Fibroblast of pulmonary artery (primary cell): ENCODE data around the gene PSMD8.

Experiments
- DNase-seq: peaks from one replicate; pipeline ENCODE4 v3.0.0-alpha.2; 2010; ENCODE audit warnings: low read depth
- H3K4me3 ChIP-seq: replicated peaks from 2 replicates; pipeline ENCODE4 v1.5.1; 2011; ENCODE audit warnings: low read depth, mild to moderate bottlenecking, control low read depth, low read length, moderate library complexity
- CTCF ChIP-seq: IDR thresholded peaks from 2 replicates; pipeline ENCODE4 v1.5.1; 2011; ENCODE audit warnings: mild to moderate bottlenecking, control low read depth, low read length, inconsistent platforms; ENCODE audit errors: missing control alignments

Gene PSMD8

GRCh38 chr19:38371081-38371480, 3.3 kb upstream of the PSMD8 start:
- H3K4me3 ChIP-seq, result no peak overlapping the region
- no peak for DNase-seq
- no peak for TF ChIP-seq CTCF

GRCh38 chr19:38373907-38374331, 452 bp upstream of the PSMD8 start:
- peak overlapping the region; percentile 78 for H3K4me3 ChIP-seq
- no peak for TF ChIP-seq CTCF
- DNase-seq, result no peak

- H3K4me3 ChIP-seq, result peak overlapping the region; percentile 78
- DNase-seq, result no peak
- TF ChIP-seq CTCF, result no peak
Measured at GRCh38 chr19:38375098-38375493, 725 bp downstream of the PSMD8 start.

GRCh38 chr19:38375748-38376147, 1.4 kb downstream of the PSMD8 start:
- peak overlapping the region; percentile 78 for H3K4me3 ChIP-seq
- no peak for DNase-seq
- TF ChIP-seq CTCF, result no peak

- TF ChIP-seq CTCF, result no peak
- DNase-seq, result no peak
- H3K4me3 ChIP-seq, result peak overlapping the region; percentile 78
Measured at GRCh38 chr19:38376576-38376975, 2.2 kb downstream of the PSMD8 start.

GRCh38 chr19:38377052-38377451, 2.7 kb downstream of the PSMD8 start:
- DNase-seq, result no peak
- no peak for TF ChIP-seq CTCF
- H3K4me3 ChIP-seq, result no peak overlapping the region

GRCh38 chr19:38378866-38379265, 4.5 kb downstream of the PSMD8 start:
- no peak for TF ChIP-seq CTCF
- no peak for DNase-seq
- H3K4me3 ChIP-seq, result no peak overlapping the region
